GM18505 (cell line): Measurements from ENCODE around the gene CLDN4.
"Not testable (repeated sequence)": the region's sequence is repeated elsewhere in the genome, so short reads cannot be mapped to it uniquely, and the experiment has no call there.

Experiments
- ATAC-seq: cut with Tn5 transposase; IDR thresholded peaks from one replicate; pipeline ENCODE4 v1.9.1; 2021; ENCODE audit not compliant: unreplicated experiment
- POLR2A ChIP-seq: IDR thresholded peaks from 4 replicates; pipeline ENCODE4 v1.6.1; 2011; ENCODE audit warnings: borderline replicate concordance; ENCODE audit not compliant: insufficient read depth, insufficient read length; ENCODE audit errors: extremely low read depth

Gene CLDN4, protein sequence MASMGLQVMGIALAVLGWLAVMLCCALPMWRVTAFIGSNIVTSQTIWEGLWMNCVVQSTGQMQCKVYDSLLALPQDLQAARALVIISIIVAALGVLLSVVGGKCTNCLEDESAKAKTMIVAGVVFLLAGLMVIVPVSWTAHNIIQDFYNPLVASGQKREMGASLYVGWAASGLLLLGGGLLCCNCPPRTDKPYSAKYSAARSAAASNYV

DNA sequence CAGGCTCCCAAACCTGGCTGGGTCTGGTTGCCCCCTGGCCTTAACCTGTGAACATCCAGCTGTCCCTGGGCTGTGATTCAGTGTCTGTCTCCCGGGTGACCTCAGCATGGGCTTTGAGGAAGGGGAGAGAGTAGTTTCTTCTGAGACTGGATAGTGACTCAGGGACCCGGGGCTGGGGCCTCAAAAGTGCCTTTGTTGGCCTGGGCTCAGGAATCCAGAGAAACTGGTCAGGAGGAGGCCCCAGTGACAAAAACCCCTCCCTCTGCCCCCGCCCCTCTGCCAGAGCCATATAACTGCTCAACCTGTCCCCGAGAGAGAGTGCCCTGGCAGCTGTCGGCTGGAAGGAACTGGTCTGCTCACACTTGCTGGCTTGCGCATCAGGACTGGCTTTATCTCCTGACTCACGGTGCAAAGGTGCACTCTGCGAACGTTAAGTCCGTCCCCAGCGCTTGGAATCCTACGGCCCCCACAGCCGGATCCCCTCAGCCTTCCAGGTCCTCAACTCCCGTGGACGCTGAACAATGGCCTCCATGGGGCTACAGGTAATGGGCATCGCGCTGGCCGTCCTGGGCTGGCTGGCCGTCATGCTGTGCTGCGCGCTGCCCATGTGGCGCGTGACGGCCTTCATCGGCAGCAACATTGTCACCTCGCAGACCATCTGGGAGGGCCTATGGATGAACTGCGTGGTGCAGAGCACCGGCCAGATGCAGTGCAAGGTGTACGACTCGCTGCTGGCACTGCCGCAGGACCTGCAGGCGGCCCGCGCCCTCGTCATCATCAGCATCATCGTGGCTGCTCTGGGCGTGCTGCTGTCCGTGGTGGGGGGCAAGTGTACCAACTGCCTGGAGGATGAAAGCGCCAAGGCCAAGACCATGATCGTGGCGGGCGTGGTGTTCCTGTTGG is at the start of gene CLDN4:
Gene CLDN4, plus strand, starts transcription at position 316 of the 903 bp plus-strand sequence. Its CDS starts 206 bp downstream, at position 522.
- TF ChIP-seq POLR2A: no peak
- ATAC-seq: no peak

DNA sequence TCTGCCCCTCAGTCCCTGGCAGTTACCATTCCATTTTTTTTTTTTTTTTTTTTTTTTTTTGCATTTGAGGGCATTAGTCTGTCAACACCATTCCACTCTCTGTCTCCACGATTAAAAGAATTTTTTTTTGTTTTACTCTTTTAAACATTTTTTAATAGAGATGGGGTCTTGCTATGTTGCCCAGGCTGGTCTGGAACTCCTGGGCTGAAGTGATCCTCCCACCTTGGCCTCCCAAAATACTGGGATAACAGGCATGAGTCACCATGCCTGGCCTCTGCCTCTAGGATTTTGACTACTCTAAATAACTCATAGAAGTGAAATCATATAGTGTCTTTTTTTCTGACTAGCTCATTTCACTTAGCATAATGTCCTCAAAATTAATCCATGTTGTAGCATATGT is 44.2 kb upstream of the CLDN4 start:
- ATAC-seq: no peak
- TF ChIP-seq POLR2A: no peak

DNA sequence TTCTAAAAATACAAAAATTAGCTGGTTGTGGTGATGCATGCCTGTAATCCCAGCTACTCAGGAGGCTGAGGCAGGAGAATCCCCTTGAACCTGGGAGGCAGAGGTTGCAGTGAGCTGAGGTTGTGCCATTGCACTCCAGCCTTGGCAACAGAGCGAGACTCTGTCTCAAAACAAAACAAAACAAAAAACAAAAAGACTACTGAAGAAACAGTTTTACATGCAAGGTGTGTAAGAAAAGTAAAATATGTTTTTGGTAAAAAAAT is 43.1 kb upstream of the CLDN4 start:
- ATAC-seq: not testable (repeated sequence)

GRCh38 chr7:73789051-73789450 is 41.7 kb upstream of the CLDN4 start:
- ATAC-seq: no peak
- TF ChIP-seq POLR2A: no peak

GRCh38 chr7:73791170-73791690 is 39.6 kb upstream of the CLDN4 start:
- not testable (repeated sequence) for ATAC-seq

DNA sequence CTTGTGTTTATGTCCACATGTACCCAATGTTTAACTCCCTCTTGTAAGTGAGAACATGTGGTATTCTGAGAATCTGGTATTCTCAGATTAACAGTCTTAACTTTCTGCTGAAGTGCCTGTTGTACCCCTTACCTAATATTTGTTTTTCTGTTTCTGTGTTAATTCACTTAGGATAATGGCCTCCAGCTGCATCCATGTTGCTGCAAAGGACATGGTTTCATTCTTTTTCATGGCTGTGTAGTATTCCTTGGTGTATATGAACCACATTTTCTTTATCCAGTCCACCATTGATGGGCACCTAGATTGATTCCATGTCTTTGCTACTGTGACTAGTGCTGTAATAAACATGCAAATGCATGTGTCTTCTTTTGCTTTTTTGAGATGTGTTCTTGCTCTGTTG is 35.6 kb upstream of the CLDN4 start:
- ATAC-seq: not testable (repeated sequence)

DNA sequence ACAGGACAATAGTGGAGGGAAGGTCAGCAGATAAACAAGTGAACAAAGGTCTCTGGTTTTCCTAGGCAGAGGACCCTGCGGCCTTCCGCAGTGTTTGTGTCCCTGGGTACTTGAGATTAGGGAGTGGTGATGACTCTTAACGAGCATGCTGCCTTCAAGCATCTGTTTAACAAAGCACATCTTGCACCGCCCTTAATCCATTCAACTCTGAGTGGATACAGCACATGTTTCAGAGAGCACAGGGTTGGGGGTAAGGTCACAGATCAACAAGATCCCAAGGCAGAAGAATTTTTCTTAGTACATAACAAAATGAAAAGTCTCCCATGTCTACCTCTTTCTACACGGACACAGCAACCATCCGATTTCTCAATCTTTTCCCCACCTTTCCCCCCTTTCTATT is 34.1 kb upstream of the CLDN4 start:
- not testable (repeated sequence) for ATAC-seq

DNA sequence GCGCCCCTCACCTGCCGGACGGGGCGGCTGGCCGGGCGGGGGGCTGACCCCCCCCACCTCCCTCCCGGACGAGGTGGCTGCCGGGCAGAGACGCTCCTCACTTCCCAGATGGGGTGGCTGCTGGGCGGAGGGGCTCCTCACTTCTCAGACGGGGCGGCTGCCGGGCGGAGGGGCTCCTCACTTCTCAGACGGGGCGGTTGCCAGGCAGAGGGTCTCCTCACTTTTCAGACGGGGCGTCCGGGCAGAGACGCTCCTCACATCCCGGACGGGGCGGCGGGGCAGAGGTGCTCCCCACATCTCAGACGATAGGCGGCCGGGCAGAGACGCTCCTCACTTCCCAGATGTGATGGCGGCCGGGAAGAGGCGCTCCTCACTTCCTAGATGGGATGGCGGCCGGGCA is 33.6 kb upstream of the CLDN4 start:
- ATAC-seq: not testable (repeated sequence)

DNA sequence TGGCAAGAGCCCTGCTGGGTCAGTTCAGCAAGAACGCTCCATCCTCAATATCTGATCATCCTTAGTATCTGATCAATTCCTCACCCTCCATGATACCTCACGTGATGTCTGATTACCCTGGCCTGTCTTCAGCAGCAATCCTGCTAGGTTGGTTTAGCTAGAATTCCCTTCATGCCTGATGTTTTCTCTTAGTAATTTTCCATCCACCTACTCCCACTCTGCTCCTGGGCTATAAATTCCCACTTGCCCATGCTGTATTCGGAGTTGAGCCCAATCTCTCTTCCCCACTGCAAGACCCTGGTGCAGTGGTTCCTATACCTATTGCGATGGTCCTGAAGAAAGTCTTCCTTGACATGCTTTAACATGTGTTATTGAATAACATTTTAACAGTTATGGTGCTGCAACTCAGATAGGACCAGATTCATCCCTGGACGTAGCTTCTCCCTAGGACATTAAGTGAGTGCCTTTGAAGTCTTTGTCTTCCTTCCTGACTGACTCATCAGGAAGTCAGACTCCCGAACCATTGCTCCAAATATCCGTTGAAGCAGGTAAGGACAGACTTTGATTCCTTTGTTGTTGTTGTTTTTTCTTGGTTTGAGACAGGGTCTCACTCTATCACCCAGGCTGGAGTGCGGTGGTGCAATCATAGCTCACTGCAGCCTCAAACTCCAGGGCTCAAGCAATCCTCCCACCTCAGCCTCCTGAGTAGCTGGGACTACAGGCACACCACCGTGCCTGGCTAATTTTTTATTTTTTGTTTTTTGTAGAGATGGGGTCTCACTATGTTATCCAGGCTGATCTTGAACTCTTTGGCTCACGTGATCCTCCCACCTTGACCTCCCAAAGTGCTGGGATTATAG is 31.3 kb upstream of the CLDN4 start:
- TF ChIP-seq POLR2A: no peak
- no peak for ATAC-seq

- ATAC-seq: no peak
- no peak for TF ChIP-seq POLR2A
Observed at GRCh38 chr7:73801577-73801976, 29.2 kb upstream of the CLDN4 start.

DNA sequence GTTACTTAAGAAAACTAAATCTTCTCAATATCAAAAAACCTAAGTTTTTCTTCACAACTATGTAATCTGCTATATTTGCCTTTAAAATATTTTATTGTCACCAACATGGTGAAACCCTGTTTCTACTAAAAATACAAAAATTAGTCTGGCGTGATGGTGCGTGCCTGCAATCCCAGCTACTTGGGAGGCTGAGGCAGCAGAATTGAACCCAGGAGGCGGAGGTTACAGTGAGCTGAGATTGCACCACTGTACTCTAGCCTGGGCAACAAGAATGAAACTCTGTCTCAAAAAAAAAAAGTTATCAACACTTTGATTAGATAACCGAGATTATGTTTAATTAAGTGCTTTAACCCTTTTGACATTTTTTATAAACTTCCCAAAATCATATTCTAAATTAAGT is 28.3 kb upstream of the CLDN4 start:
- ATAC-seq: no peak
- no peak for TF ChIP-seq POLR2A

DNA sequence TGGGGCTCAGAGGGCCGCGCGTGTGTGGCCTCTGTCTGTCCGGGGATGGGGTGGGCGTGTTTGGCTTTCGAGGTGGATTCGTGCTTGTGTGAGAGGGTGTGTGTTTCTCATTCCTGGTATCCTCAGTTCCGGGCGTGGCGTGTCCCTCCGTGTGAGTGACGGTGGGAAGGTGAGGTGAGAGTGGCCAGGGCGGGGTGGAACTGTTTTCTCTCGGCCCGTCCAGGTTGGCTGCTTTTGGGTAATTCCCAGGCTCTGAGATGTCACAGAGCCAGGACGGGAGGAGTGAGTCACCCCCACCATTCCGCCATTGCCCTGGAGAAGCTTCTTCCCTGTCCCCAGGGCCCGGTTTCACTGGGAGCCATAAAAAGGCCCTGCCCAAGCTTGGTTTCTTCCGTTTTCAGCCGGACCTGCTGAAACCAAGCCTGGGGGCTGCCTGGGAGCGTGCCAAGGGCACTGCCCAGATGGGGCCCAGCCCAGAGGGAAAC is 21.3 kb upstream of the CLDN4 start:
- no peak for ATAC-seq
- TF ChIP-seq POLR2A: no peak

DNA sequence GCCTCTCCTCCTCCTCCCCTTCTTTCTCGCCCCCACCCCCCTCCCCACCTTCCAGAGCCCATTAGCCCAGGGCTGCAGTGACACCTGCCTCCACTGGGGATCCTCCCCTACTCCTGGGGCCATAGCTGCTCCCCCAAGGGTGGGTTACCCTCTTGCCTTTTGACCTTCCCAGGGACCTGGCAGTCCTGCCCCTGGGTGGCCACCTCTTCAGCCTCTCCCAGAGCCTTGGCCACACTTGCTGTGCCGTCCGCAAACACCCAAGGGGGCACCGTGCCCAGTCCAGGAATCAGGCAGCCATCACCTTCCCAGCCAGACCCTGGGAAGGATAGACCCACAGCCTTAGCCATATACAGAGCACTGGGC is 19.8 kb upstream of the CLDN4 start:
- TF ChIP-seq POLR2A: no peak
- ATAC-seq: no peak

- no peak for TF ChIP-seq POLR2A
- no peak for ATAC-seq
Observed at GRCh38 chr7:73811760-73812168, 19.0 kb upstream of the CLDN4 start.

DNA sequence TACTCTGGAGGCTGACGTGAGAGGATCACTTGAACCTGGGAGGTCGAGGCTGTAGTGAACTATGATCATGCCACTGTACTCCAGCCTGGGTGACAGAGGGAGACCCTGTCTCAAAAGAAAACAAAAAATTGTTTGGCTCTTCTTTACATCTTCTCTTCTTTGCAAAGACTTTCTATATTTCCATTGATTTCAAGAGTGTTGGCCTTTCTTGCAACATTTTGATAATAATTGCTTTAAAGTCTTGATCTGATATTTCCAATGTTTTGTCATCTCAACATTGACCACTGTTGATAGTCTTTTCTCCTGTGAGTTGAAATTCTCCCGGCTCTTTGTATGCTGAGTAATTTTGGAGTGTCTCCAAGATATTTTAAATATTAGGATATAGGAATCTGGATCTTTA is 17.8 kb upstream of the CLDN4 start:
- ATAC-seq: no peak

More for the DNA sequence above, 17.8 kb upstream of the CLDN4 start:
- TF ChIP-seq POLR2A: no peak
